Measurements from ENCODE around the gene DPP9. TPM values are rescaled to one million over a fixed set of nuclear protein-coding genes. Genes with fewer than 3 reads are reported as not detected.

Gene DPP9
- total and polyA plus RNA-seq, 2 of the 13 experiments (the other 11 are each of a cell fraction or from before 2014, with no cell fraction given): 8.4 to 25.8 TPM

GRCh38 chr19:4638828-4639530 is 84.7 kb downstream of the DPP9 start, which contains the start of gene TNFAIP8L1 (continued):
- TF ChIP-seq, protein P1, sequence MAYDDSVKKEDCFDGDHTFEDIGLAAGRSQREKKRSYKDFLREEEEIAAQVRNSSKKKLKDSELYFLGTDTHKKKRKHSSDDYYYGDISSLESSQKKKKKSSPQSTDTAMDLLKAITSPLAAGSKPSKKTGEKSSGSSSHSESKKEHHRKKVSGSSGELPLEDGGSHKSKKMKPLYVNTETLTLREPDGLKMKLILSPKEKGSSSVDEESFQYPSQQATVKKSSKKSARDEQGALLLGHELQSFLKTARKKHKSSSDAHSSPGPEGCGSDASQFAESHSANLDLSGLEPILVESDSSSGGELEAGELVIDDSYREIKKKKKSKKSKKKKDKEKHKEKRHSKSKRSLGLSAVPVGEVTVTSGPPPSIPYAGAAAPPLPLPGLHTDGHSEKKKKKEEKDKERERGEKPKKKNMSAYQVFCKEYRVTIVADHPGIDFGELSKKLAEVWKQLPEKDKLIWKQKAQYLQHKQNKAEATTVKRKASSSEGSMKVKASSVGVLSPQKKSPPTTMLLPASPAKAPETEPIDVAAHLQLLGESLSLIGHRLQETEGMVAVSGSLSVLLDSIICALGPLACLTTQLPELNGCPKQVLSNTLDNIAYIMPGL (CRISPR knock-in tag; IDR thresholded peaks at IDR 0.05; ENCODE audit: borderline replicate concordance in 1 of 2, low read depth in 1 of 2): no peak; a peak in 1 of 4 replicates
- TF ChIP-seq POGK (CRISPR knock-in tag; conservative IDR thresholded peaks at IDR 0.05) (no peak; the same call in 1 of the 2 replicates), FOXO1 (CRISPR knock-in tag; IDR thresholded peaks at IDR 0.05) (0 out of 2 replicates have a peak, but pooled peaks have one; percentile 17), ZNF569 (CRISPR knock-in tag; IDR thresholded peaks at IDR 0.05; ENCODE audit: borderline replicate concordance) (no peak), ZNF737 (CRISPR knock-in tag; IDR thresholded peaks at IDR 0.05; ENCODE audit: borderline replicate concordance) (no peak), SNAI1 (CRISPR knock-in tag; IDR thresholded peaks at IDR 0.05; ENCODE audit: borderline replicate concordance) (no peak), ZFAT (CRISPR knock-in tag; conservative IDR thresholded peaks at IDR 0.05) (no peak), DR1 (CRISPR knock-in tag; IDR thresholded peaks at IDR 0.05) (peak; percentile 43; the same call in 1 of the 2 replicates), SOX6 (IDR thresholded peaks at IDR 0.05) (no peak), SOX6 (CRISPR knock-in tag; IDR thresholded peaks at IDR 0.05) (no peak), ISX (CRISPR knock-in tag; conservative IDR thresholded peaks at IDR 0.05) (no peak), ONECUT2 (CRISPR knock-in tag; IDR thresholded peaks at IDR 0.05) (no peak), SAP130 (CRISPR knock-in tag; IDR thresholded peaks at IDR 0.05; ENCODE audit: low read depth) (peak; percentile 72), ZMYM4 (CRISPR knock-in tag; IDR thresholded peaks at IDR 0.05) (peak; percentile 12; the same call in 1 of the 2 replicates), ATF6 (CRISPR knock-in tag; conservative IDR thresholded peaks at IDR 0.05) (no peak), SMAD3 (CRISPR knock-in tag; IDR thresholded peaks at IDR 0.05) (peak; percentile 46; the same call in 1 of the 2 replicates), ZNF253 (CRISPR knock-in tag; IDR thresholded peaks at IDR 0.05; ENCODE audit: borderline replicate concordance) (no peak), ZNF614 (CRISPR knock-in tag; IDR thresholded peaks at IDR 0.05; ENCODE audit: borderline replicate concordance) (no peak), KDM1A (CRISPR knock-in tag; IDR thresholded peaks at IDR 0.05) (no peak), ZBTB34 (CRISPR knock-in tag; IDR thresholded peaks at IDR 0.05) (no peak)
- TF ChIP-seq, protein P2, sequence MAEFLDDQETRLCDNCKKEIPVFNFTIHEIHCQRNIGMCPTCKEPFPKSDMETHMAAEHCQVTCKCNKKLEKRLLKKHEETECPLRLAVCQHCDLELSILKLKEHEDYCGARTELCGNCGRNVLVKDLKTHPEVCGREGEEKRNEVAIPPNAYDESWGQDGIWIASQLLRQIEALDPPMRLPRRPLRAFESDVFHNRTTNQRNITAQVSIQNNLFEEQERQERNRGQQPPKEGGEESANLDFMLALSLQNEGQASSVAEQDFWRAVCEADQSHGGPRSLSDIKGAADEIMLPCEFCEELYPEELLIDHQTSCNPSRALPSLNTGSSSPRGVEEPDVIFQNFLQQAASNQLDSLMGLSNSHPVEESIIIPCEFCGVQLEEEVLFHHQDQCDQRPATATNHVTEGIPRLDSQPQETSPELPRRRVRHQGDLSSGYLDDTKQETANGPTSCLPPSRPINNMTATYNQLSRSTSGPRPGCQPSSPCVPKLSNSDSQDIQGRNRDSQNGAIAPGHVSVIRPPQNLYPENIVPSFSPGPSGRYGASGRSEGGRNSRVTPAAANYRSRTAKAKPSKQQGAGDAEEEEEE (CRISPR knock-in tag; IDR thresholded peaks at IDR 0.05; ENCODE audit: borderline replicate concordance): no peak
